HEK293T (cell line): ENCODE data around the gene CDK5RAP2.

Experiments used
- ARNT ChIP-seq: fragments of 450-650 bp; IDR thresholded peaks from 2 replicates; pipeline ENCODE4 v1.6.1; 2017; ENCODE audit warnings: mild to moderate bottlenecking
- CTBP1 ChIP-seq: fragments of 450-650 bp; IDR thresholded peaks from 2 replicates; pipeline ENCODE4 v1.6.1; 2016; ENCODE audit warnings: borderline replicate concordance
- FOXK2 ChIP-seq: fragments of 450-650 bp; IDR thresholded peaks from 2 replicates; pipeline ENCODE4 v1.6.1; 2016; ENCODE audit warnings: mild to moderate bottlenecking
- SP1 ChIP-seq: fragments of 450-650 bp; IDR thresholded peaks from 2 replicates; pipeline ENCODE4 v1.6.1; 2017
- ZNF384 ChIP-seq: fragments of 450-650 bp; IDR thresholded peaks from 2 replicates; pipeline ENCODE4 v1.6.1; 2016

- no peak for TF ChIP-seq FOXK2
- TF ChIP-seq CTBP1 = no peak
- no peak for TF ChIP-seq ARNT
- no peak for TF ChIP-seq ZNF384
- no peak for TF ChIP-seq SP1
Observed at GRCh38 chr9:120385606-120386389, 194.2 kb downstream of the CDK5RAP2 start.
